Colonic mucosa (tissue), 4 donors: ENCODE measurements around the gene NIPAL3. TPM values are rescaled to one million over a fixed set of nuclear protein-coding genes. Genes with fewer than 3 reads are reported as not detected.

Source experiments
- DNase-seq: peaks from one replicate; pipeline ENCODE4 v3.0.0-alpha.2; 2020
- H3K27ac ChIP-seq: fragments of 200-600 bp; one replicate; pipeline ENCODE4 v1.8.0; 2021
- H3K27me3 ChIP-seq: fragments of 200-600 bp; one replicate; pipeline ENCODE4 v1.8.0; 2021
- H3K36me3 ChIP-seq: fragments of 200-600 bp; one replicate; pipeline ENCODE4 v1.8.0; 2021
- H3K4me1 ChIP-seq: fragments of 200-600 bp; one replicate; pipeline ENCODE4 v1.8.0; 2021; ENCODE audit warnings: mild to moderate bottlenecking
- H3K4me3 ChIP-seq: fragments of 200-600 bp; one replicate; pipeline ENCODE4 v1.8.0; 2021
- H3K9ac ChIP-seq, 2 donors: one replicate each; pipeline ENCODE4 v1.7.0; 2013; ENCODE audit warnings: control low read depth in 2 of 2, low read depth in 2 of 2, low read length in 2 of 2
- H3K9me3 ChIP-seq: fragments of 200-600 bp; one replicate; pipeline ENCODE4 v1.8.0; 2021
- intact Hi-C: fragments of 100-400 bp; cut with DNase I; formaldehyde crosslinking; loops from one replicate; pipeline ENCODE4 v1.14.1; 2022
- total RNA-seq, 2 donors: library from RNA; stranded (reverse); fragmentation: NEBNext Ultra II Directional in 1 of 2; extraction: Animal tissue kit (Norgen Biotek cat#: 25700) in 1 of 2; gene quantifications; one replicate each; pipeline ENCODE4 v1.2.1, GENCODE V29; 2021
- TF ChIP-seq, protein P1 (sequence below): fragments of 200-600 bp; IDR thresholded peaks from one replicate; pipeline ENCODE4 v1.8.0; 2022; ENCODE audit warnings: antibody characterized with exemption, mild to moderate bottlenecking
- donor health status: healthy.
- donor health status: DM: no; HTN: no; CAD: no.
- donor health status: DM: no; HTN: no; CAD: no.

Gene NIPAL3
- total RNA-seq, 2 donors from 2014 or later = 41.3 to 45.2 TPM

DNA sequence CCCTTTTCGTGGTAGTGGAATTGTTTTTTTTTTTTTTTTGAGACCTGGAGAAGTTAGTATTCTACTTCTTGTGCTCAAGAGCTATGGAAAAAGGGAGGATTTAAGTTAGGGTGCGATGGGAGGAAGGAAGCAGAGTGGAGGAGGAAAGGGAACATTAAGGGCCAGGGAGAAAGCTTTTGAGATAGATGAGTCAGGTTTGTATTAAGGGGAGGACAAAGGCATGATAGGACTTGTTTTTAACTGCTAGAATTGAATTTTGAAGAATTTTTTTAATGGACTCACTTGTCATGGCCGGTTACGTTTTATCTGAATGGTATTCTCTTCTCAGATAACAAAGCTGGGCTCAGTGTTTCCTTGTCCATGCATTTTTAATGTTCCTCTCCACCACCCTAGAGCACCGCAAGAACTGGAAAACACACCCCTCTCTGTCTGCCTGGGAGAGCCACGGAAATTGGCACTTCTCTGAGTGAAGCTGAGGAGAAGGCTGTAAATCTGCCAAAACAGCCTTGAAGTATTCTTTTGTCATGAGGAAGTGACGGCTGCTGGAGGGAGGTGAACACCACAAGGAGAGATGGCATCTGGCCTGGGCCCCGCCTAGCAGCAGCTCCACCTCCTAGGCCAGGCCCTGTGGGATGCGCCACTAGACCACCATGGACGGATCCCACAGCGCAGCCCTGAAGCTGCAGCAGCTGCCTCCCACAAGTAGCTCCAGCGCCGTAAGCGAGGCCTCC is 3.5 kb downstream of the NIPAL3 start:
- peaks cover 9% of the 10 kb centered on the region for H3K4me1 ChIP-seq
- intact Hi-C loops = no loop called here
- H3K9ac ChIP-seq = peak overlapping the region in 1 of 2 donors; percentile 54

DNA sequence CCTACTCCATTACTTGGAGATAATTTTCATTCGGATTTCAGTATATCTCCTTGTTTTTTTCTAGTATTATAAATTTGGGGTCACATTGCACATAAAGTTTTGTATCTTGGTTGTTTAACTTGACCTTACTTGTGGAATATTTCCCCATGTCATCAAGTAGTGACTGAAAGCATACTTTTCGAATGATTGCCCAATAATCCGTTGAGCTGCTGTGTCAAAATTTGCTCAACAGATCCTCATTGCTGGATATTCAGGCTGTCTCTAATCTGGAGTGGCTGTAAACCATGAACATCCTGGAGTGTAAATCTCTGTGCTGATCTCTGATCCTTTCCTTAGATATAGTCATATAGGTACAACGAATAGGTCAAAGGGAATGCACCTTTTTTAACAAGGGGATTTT is 4.9 kb downstream of the NIPAL3 start:
- Histone ChIP-seq H3K9me3 (no peaks in the 10 kb centered on the region), H3K36me3 (no peaks in the 10 kb centered on the region), H3K4me3 (no peak overlapping the region), H3K27me3 (no peaks in the 10 kb centered on the region), H3K9ac (no peak overlapping the region), H3K4me1 (peaks cover 9% of the 10 kb centered on the region), H3K27ac (no peak overlapping the region)
- intact Hi-C loops = loop anchor here (10.0 kb wide), 1 partner anchor 214 kb away; no protein-coding TSS in a partner anchor
- no peak for DNase-seq
- TF ChIP-seq, protein P1, sequence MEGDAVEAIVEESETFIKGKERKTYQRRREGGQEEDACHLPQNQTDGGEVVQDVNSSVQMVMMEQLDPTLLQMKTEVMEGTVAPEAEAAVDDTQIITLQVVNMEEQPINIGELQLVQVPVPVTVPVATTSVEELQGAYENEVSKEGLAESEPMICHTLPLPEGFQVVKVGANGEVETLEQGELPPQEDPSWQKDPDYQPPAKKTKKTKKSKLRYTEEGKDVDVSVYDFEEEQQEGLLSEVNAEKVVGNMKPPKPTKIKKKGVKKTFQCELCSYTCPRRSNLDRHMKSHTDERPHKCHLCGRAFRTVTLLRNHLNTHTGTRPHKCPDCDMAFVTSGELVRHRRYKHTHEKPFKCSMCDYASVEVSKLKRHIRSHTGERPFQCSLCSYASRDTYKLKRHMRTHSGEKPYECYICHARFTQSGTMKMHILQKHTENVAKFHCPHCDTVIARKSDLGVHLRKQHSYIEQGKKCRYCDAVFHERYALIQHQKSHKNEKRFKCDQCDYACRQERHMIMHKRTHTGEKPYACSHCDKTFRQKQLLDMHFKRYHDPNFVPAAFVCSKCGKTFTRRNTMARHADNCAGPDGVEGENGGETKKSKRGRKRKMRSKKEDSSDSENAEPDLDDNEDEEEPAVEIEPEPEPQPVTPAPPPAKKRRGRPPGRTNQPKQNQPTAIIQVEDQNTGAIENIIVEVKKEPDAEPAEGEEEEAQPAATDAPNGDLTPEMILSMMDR = no peak

More for the DNA sequence above, 3.5 kb downstream of the NIPAL3 start:
- Histone ChIP-seq H3K27ac (peak overlapping the region; percentile 37), H3K9me3 (no peaks in the 10 kb centered on the region), H3K4me3 (no peak overlapping the region), H3K27me3 (no peaks in the 10 kb centered on the region), H3K36me3 (no peaks in the 10 kb centered on the region)
- TF ChIP-seq, protein P1 = no peak
- DNase-seq = peak; percentile 83

DNA sequence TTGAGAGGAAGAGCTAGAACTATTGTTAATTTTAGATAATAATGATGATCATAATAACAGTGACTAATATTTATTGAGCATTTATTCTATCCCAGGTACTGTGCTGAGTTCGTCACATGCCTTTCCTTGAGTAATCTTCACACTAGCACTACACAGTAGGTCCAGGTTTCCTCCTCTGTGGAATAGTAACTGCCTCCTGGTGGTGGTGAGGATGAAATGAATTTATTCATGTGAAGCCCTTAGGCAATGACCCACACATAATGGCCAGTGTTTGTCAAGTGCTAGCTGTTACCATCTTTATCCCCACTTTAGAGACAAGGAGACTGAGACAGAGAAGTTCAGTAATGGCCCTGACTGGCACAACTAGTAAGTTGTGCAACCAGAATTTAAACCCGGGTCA is 5.9 kb downstream of the NIPAL3 start:
- no peaks in the 10 kb centered on the region for H3K36me3 ChIP-seq

DNA sequence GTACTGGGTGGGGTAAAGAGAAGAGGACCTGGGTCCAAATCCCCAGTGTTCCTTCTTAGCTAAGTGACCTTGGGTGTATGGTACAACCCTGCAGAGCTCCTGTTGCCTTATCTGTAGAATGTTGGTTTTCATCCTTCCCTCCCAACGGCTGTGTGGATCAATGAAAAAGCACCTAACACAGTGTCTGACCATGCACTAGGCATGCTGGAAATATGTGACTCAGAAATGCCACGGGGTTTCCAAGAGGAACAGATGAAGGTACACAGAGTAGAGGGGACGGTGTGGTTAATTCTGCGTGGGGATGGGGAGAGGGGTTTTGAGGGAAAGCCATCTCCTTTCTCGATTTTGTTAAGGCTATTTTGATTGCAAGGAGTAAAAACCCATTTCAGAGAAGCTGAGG is 8.6 kb downstream of the NIPAL3 start:
- TF ChIP-seq, protein P1 = no peak
- Histone ChIP-seq H3K9ac (no peak overlapping the region), H3K4me3 (no peak overlapping the region), H3K27me3 (no peaks in the 10 kb centered on the region), H3K4me1 (no peaks in the 10 kb centered on the region), H3K27ac (no peak overlapping the region), H3K36me3 (no peaks in the 10 kb centered on the region), H3K9me3 (no peaks in the 10 kb centered on the region)
- no peak for DNase-seq
- intact Hi-C loops = loop anchor here (10.0 kb wide), 1 partner anchor 211 kb away; no protein-coding TSS in a partner anchor

More for the DNA sequence above, 5.9 kb downstream of the NIPAL3 start:
- TF ChIP-seq, protein P1 = no peak
- intact Hi-C loops = loop anchor here (10.0 kb wide), 1 partner anchor 213 kb away; no protein-coding TSS in a partner anchor
- Histone ChIP-seq H3K4me1 (peaks cover 7% of the 10 kb centered on the region), H3K4me3 (no peak overlapping the region), H3K9ac (no peak overlapping the region), H3K27ac (no peak overlapping the region), H3K27me3 (no peaks in the 10 kb centered on the region), H3K9me3 (no peaks in the 10 kb centered on the region)
- DNase-seq = no peak

DNA sequence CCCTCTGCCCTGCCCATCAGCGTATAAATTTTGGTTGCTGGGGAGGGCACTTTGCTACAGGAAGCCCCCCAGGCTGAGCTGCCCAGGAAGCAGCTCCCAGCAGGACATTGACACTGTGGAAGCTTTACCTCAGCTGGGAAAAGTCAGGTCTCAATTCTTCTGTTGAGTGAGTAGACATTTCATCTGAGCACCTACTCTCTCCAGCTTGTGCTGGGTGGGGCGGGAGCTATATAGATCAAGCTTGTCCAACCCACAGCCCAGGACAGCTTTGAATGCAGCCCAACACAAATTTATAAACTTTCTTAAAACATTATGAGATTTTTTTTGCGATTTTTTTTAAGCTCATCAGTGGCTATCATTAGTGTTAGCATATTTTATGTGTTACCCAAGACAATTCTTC is 9.4 kb downstream of the NIPAL3 start:
- intact Hi-C loops = loop anchor here (10.0 kb wide), 1 partner anchor 210 kb away; no protein-coding TSS in a partner anchor
- Histone ChIP-seq H3K27me3 (no peaks in the 10 kb centered on the region), H3K9ac (no peak overlapping the region), H3K4me3 (no peak overlapping the region), H3K9me3 (no peaks in the 10 kb centered on the region), H3K4me1 (no peaks in the 10 kb centered on the region), H3K27ac (no peak overlapping the region), H3K36me3 (no peaks in the 10 kb centered on the region)
- TF ChIP-seq, protein P1 = no peak
- no peak for DNase-seq
